Hepatocyte (in vitro differentiated cells): ENCODE data around the gene CSRP1. TPM values are rescaled to one million over a fixed set of nuclear protein-coding genes. Genes with fewer than 3 reads are reported as not detected.

Source experiments
- DNase-seq: peaks from one replicate; pipeline ENCODE4 v3.0.0-alpha.2; 2016; ENCODE audit warnings: low spot score
- H2AFZ ChIP-seq: fragments of 200-600 bp; sonication (generic); 2 replicates; pipeline ENCODE4 v1.6.0; 2016; ENCODE audit warnings: antibody characterized with exemption, mild to moderate bottlenecking
- H3K27ac ChIP-seq: fragments of 200-600 bp; sonication (generic); 2 replicates; pipeline ENCODE4 v1.5.1; 2016; ENCODE audit warnings: mild to moderate bottlenecking
- H3K27me3 ChIP-seq: fragments of 200-600 bp; sonication (generic); 2 replicates; pipeline ENCODE4 v1.6.1; 2016
- H3K36me3 ChIP-seq: fragments of 200-600 bp; sonication (generic); replicated peaks from 2 replicates; pipeline ENCODE4 v1.5.1; 2016; ENCODE audit warnings: low read depth; ENCODE audit not compliant: insufficient read depth
- H3K4me1 ChIP-seq: fragments of 200-600 bp; sonication (generic); 2 replicates; pipeline ENCODE4 v1.5.1; 2016; ENCODE audit warnings: mild to moderate bottlenecking, moderate library complexity; ENCODE audit not compliant: insufficient read depth
- H3K4me2 ChIP-seq: fragments of 200-600 bp; sonication (generic); 2 replicates; pipeline ENCODE4 v1.6.0; 2016
- H3K4me3 ChIP-seq: fragments of 200-600 bp; sonication (generic); 2 replicates; pipeline ENCODE4 v1.5.1; 2016; ENCODE audit warnings: mild to moderate bottlenecking
- H3K79me2 ChIP-seq: fragments of 200-600 bp; sonication (generic); 2 replicates; pipeline ENCODE4 v1.6.0; 2017; ENCODE audit warnings: mild to moderate bottlenecking
- H3K9me2 ChIP-seq: fragments of 200-600 bp; sonication (generic); replicated peaks from 2 replicates; pipeline ENCODE4 v1.6.0; 2017; ENCODE audit warnings: mild to moderate bottlenecking; ENCODE audit not compliant: insufficient read depth
- H3K9me3 ChIP-seq: fragments of 200-600 bp; sonication (generic); 2 replicates; pipeline ENCODE4 v1.5.1; 2016; ENCODE audit warnings: low read depth, mild to moderate bottlenecking
- H4K20me1 ChIP-seq: fragments of 200-600 bp; sonication (generic); 2 replicates; pipeline ENCODE4 v1.6.0; 2016; ENCODE audit warnings: mild to moderate bottlenecking; ENCODE audit not compliant: insufficient read depth, poor library complexity, severe bottlenecking
- EZH2 ChIP-seq: fragments of 200-600 bp; sonication (generic); IDR thresholded peaks from 2 replicates; pipeline ENCODE4 v1.6.1; 2016; ENCODE audit warnings: antibody characterized with exemption, mild to moderate bottlenecking, borderline replicate concordance
- EZH2phosphoT487 ChIP-seq: fragments of 200-600 bp; sonication (generic); IDR thresholded peaks from one replicate; pipeline ENCODE4 v1.6.1; 2018; ENCODE audit warnings: antibody characterized with exemption, mild to moderate bottlenecking, low read depth, moderate library complexity; ENCODE audit not compliant: unreplicated experiment, severe bottlenecking
- WGBS: methylation state at CpG from one replicate; pipeline ENCODE4 v1.1.6; 2016; ENCODE audit warnings: low lambda C conversion rate; ENCODE audit errors: missing lambda C conversion rate; 5-methylcytosine and 5-hydroxymethylcytosine counted together
- polyA plus RNA-seq: library from polyadenylated mRNA; unstranded; fragments of >200 nt; fragmentation: Nextera tagmentation; extraction: Ambion mirVana; gene quantifications from 2 replicates; pipeline ENCODE4 v1.2.1, GENCODE V29; 2016
- total RNA-seq: library from RNA; depleted of rRNA; stranded (reverse); fragments of >200 nt; gene quantifications from 2 replicates; pipeline ENCODE4 v1.2.3, GENCODE V29; 2014
- TF ChIP-seq, protein P1 (sequence below): fragments of 200-600 bp; sonication (generic); IDR thresholded peaks from 2 replicates; pipeline ENCODE4 v1.5.1; 2016; ENCODE audit warnings: antibody characterized with exemption, mild to moderate bottlenecking; ENCODE audit not compliant: poor library complexity

Gene CSRP1
- total and polyA plus RNA-seq, 2 experiments from 2014 or later: 50.9 to 76.0 TPM

DNA sequence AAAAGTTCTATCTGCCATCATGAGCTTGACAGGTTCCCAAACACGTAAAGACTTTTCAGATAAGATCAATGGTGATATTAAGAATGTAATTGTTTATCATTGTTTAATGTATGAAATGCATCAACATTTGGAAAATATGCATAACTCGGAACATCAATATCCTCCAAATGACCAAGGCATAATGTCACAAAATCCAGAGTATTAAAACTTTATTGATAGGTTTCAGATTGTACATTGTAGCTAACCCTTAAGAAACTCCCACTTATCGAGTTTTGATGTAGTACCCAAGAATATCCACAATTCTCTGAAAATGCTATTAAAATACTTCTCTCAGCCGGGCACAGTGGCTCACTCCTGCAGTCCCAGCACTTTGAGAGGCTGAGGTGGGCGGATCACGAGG lies 73.3 kb downstream of the CSRP1 start:
- DNase-seq: no peak
- no peaks in the 10 kb centered on the region for H3K9me2 ChIP-seq
- no peak overlapping the region for H2AFZ ChIP-seq
- H3K9me3 ChIP-seq: no peaks in the 10 kb centered on the region
- H3K4me2 ChIP-seq: no peak overlapping the region
- no peaks in the 10 kb centered on the region for H4K20me1 ChIP-seq
- 87% methylated on average over 6 of the region's 6 CpGs for WGBS
- H3K4me3 ChIP-seq: no peak overlapping the region
- no peak for TF ChIP-seq EZH2phosphoT487
- TF ChIP-seq, protein P1, sequence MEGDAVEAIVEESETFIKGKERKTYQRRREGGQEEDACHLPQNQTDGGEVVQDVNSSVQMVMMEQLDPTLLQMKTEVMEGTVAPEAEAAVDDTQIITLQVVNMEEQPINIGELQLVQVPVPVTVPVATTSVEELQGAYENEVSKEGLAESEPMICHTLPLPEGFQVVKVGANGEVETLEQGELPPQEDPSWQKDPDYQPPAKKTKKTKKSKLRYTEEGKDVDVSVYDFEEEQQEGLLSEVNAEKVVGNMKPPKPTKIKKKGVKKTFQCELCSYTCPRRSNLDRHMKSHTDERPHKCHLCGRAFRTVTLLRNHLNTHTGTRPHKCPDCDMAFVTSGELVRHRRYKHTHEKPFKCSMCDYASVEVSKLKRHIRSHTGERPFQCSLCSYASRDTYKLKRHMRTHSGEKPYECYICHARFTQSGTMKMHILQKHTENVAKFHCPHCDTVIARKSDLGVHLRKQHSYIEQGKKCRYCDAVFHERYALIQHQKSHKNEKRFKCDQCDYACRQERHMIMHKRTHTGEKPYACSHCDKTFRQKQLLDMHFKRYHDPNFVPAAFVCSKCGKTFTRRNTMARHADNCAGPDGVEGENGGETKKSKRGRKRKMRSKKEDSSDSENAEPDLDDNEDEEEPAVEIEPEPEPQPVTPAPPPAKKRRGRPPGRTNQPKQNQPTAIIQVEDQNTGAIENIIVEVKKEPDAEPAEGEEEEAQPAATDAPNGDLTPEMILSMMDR: no peak
- TF ChIP-seq EZH2: no peak
- no peaks in the 10 kb centered on the region for H3K27me3 ChIP-seq
- H3K79me2 ChIP-seq: no peaks in the 10 kb centered on the region
- H3K36me3 ChIP-seq: no peaks in the 10 kb centered on the region
- no peak overlapping the region for H3K27ac ChIP-seq
- peaks cover 5% of the 10 kb centered on the region for H3K4me1 ChIP-seq

Other genes starting within 250 kb of the CSRP1 start
- gene PKP1, start 223.6 kb downstream of the CSRP1 start, total RNA-seq: 0.20 and 0.33 TPM in 2 replicates
- 0.04 and 0.11 TPM in 2 replicates for gene PKP1, start 223.6 kb downstream of the CSRP1 start, polyA plus RNA-seq
- gene TNNT2, start 129.4 kb downstream of the CSRP1 start, total RNA-seq: 22.3 and 25.9 TPM in 2 replicates
- 33.5 and 55.1 TPM in 2 replicates for gene TNNT2, start 129.4 kb downstream of the CSRP1 start, polyA plus RNA-seq
- 64.2 and 66.9 TPM in 2 replicates for gene LAD1, start 107.8 kb downstream of the CSRP1 start, total RNA-seq
- 63.5 and 68.6 TPM in 2 replicates for gene LAD1, start 107.8 kb downstream of the CSRP1 start, polyA plus RNA-seq
- 2.6 and 4.1 TPM in 2 replicates for gene TNNI1, start 85.4 kb downstream of the CSRP1 start, total RNA-seq
- gene TNNI1, start 85.4 kb downstream of the CSRP1 start, polyA plus RNA-seq: 4.2 and 12.4 TPM in 2 replicates
- gene PHLDA3, start 37.9 kb downstream of the CSRP1 start, total RNA-seq: 24.4 and 30.2 TPM in 2 replicates
- 62.9 and 64.6 TPM in 2 replicates for gene PHLDA3, start 37.9 kb downstream of the CSRP1 start, polyA plus RNA-seq
- 15.0 and 15.2 TPM in 2 replicates for gene NAV1, start 32.0 kb upstream of the CSRP1 start, total RNA-seq
- 18.3 and 18.8 TPM in 2 replicates for gene NAV1, start 32.0 kb upstream of the CSRP1 start, polyA plus RNA-seq